GM19099 (cell line): ENCODE results near the gene HS6ST3.

Source experiments
- POLR2A ChIP-seq: IDR thresholded peaks from 3 replicates; pipeline ENCODE4 v1.6.1; 2011; ENCODE audit warnings: low read depth; ENCODE audit not compliant: insufficient read length; ENCODE audit errors: extremely low read depth

Gene HS6ST3

DNA sequence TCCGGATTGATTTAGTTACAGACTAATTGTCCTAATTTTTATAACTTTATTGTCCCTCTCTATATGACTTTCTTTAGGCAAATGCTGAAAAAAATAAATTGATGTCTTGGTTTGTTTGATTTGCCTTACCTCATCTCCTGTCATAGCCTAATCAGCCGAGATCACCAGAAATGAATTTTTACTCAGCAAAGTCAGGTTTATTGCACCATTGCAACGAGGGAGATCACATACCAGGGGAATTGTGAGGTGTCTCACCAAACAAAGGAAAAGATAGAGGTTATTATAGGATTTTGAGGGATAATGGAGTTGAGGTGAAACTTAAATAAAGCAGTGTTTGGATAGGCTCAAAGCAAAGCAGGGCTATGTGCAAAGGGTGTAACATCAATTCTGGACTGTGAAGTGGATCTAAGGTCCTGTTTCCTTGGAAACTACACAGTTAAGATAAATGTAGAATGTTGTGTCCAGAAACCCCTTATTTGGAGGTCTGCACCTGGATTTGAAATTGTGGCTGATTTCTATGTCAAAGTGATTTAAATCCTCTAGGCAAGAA, 531.8 kb downstream of the HS6ST3 start:
- no peak for TF ChIP-seq POLR2A

- no peak for TF ChIP-seq POLR2A
Observed at GRCh38 chr13:96629331-96629730, 539.4 kb downstream of the HS6ST3 start.

- TF ChIP-seq POLR2A = no peak
Observed at GRCh38 chr13:96632536-96633320, 542.8 kb downstream of the HS6ST3 start.

DNA sequence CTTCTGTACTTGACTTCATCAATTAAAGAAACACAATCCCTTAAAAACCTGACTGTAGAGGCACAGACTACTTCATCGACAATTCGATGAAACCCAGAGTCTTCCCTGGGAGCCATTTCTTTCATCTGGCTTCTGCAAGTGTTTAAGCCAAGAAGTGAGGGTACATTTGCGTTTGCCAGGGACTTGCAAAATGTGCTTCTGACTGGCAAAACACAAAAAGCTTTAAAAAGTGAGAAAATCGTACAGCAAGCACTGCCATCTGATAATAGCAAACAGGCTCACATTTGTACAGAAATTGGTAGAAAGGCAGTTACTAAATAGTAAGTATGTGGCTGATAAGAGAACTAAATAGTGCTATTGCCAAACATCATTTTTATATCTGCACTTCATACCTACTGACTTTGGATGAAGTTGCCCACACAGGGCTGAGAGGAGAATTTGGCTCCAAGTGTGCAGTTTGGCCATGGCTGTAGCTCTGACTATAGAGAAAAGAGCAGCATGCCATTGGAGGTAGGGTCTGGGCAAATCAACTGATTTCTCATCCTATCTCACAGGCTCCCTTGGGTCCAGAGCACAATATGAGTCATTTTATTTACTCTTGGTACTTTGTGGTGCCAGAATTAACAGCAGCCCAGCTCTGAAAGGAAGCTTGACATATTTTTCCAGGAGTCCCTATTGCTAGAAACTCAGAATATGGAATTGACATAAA, 546.2 kb downstream of the HS6ST3 start:
- no peak for TF ChIP-seq POLR2A

- no peak for TF ChIP-seq POLR2A
Observed at GRCh38 chr13:96637039-96637438, 547.1 kb downstream of the HS6ST3 start.

- TF ChIP-seq POLR2A = no peak
Observed at GRCh38 chr13:96646101-96646500, 556.2 kb downstream of the HS6ST3 start.

- no peak for TF ChIP-seq POLR2A
Observed at GRCh38 chr13:96646515-96647211, 556.8 kb downstream of the HS6ST3 start.

- TF ChIP-seq POLR2A = no peak
Observed at GRCh38 chr13:96650301-96650886, 560.5 kb downstream of the HS6ST3 start.

DNA sequence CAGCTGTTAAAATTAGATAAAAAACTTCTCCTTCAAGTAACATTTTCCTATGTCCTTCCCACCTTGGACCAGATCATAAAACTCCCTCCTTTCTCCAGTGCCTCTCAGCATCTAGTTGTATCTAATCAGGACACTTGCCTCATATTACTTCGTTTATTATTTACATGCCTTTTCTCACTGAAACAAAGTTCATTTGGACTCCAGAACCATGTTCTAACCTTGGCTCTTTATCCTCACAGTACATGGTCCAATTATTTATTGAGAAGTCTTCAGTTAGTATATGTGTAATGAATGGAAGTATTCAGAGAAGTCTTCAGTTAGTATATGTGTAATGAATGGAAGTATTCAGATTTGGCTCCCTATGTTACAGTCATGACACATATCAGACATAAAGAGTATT, 561.7 kb downstream of the HS6ST3 start:
- no peak for TF ChIP-seq POLR2A

DNA sequence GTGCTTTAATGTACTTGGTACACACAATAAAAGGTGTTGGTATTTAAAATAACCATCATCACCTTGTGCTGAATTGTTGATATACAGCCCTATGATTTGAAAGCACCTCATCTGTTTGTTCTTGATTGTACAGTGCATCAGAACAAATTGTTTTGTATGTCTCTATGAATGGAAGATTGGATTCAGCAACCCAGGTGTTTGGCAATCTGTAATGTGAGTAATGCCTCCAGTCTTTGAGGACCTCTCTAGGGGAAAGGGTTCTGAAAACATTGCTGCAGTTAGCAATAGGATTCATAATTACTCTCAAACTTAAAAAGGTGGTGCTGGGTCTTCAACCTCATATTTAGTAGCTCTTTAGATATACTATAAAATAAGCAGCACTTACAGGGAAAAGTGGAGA, 562.6 kb downstream of the HS6ST3 start:
- no peak for TF ChIP-seq POLR2A

- TF ChIP-seq POLR2A = no peak
Observed at GRCh38 chr13:96661612-96662011, 571.7 kb downstream of the HS6ST3 start.

DNA sequence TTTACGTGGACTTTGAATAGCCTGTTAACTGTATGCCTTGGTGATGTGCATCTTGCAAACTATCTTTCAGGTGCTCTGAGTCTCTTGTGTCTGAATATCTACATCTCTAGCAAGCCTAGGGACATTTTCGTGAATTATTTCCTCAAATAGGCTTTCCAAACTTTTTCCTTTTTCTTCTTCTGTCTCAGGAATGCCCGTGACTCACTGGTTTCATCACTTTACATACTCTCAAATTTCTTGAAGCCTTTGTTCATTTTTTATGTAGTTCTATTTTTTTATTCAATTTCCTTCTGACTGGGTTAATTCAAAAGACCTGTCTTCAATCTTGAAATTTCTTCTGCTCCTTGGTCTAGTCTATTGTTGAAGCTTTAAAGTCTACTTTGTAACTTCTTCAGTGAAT, 572.1 kb downstream of the HS6ST3 start:
- TF ChIP-seq POLR2A = no peak

GRCh38 chr13:96667294-96668018, 577.5 kb downstream of the HS6ST3 start:
- TF ChIP-seq POLR2A = no peak

- TF ChIP-seq POLR2A = no peak
Observed at GRCh38 chr13:96671073-96671472, 581.2 kb downstream of the HS6ST3 start.
